GM15510 (cell line): Measurements from ENCODE around the gene CMKLR1.

Experiments
- POLR2A ChIP-seq: IDR thresholded peaks from 3 replicates; pipeline ENCODE4 v1.6.1; 2011; ENCODE audit warnings: borderline replicate concordance; ENCODE audit not compliant: insufficient read length; ENCODE audit errors: extremely low read depth

Gene CMKLR1

DNA sequence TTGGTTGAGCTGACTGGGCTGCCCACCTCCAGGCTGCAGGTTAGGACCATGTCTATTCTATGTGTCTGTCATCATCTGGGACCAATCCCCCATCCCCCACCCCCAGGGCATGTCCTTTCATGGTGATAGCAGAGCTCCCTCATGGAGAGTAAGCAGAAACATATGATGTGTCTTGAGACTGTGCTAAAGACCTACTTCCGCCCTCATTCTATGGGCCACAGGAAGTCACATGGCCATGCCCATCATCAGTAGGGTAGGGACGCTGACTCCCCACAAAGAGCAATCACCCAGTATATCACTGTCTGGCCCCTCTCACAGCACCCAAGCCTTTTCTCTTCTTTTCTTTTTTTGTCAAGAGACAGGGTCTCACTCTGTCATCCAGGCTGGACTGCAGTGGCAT, 99.7 kb downstream of the CMKLR1 start:
- no peak for TF ChIP-seq POLR2A

DNA sequence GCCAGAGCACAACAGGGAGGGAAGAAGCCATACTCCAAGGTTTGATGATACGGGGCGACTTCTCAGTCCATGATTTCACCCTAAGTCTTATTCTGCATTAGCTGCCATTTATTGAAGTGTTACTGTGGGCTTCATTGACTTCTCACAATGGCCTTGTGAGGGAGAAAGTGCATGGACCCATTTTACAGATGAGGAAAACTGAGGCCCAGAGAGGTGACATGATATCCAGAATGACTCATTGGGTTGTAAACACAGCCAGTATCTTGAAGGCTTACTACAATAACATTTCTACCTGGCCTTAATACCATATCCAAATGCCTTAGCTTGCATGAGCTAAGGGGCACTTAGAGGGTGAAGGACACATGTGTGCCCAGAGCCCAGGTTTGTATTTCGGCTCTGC, 100.6 kb downstream of the CMKLR1 start:
- TF ChIP-seq POLR2A: no peak
